ENCODE measurements around the gene NUDT15. TPM values are rescaled to one million over a fixed set of nuclear protein-coding genes. Genes with fewer than 3 reads are reported as not detected.

NUDT15 gene
- polyA plus RNA-seq, 1 donor from 2014 or later: 23.0 TPM

DNA sequence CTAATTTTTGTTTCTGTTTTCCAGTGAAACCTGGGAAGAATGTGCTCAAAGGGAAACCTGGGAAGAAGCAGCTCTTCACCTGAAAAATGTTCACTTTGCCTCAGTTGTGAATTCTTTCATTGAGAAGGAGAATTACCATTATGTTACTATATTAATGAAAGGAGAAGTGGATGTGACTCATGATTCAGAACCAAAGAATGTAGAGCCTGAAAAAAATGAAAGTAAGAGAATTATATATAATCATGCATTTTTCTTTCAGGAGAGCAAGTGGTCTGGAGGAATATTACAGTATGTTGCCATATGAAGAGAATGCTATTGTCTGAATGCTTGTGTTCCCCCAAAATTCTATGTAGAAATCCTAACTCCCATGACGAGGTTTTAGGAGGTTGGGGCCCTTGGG lies 3.4 kb downstream of the NUDT15 start:
- no peaks in the 10 kb centered on the region for H4K20me1 ChIP-seq (ENCODE audit: insufficient read depth)

DNA sequence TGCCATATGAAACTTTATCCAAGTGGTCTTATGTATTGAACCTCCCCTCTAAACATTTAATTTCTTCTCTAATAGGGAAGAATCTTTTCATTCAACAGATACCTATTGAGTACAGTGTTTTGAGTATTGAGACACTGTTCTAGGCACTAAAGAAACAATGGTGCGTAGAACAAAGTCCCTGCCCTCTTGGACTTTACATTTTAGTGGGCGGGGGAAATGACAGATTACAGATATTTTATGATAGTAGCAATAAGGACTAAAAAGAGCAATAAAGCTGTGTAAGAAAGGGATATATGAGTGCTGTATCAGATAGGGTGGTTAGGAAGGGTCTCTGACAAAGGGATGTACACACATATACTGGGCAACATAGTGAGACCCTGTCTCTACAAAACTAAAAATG lies 5.4 kb downstream of the NUDT15 start:
- peaks cover 5% of the 10 kb centered on the region for H3K79me2 ChIP-seq (replicated peaks; ENCODE audit: insufficient read depth, low read length)
- H3K9me3 ChIP-seq (ENCODE audit: low read length): no peaks in the 10 kb centered on the region
- no peak for TF ChIP-seq EP300 (conservative IDR thresholded peaks at IDR 0.05; ENCODE audit: poor library complexity, severe bottlenecking)
- no peak for TF ChIP-seq TAF1 (IDR thresholded peaks at IDR 0.05; ENCODE audit: low read depth)
- no peaks in the 10 kb centered on the region for H3K27me3 ChIP-seq (ENCODE audit: insufficient read depth, low read depth, low read length)
- no peaks in the 10 kb centered on the region for H4K20me1 ChIP-seq (ENCODE audit: insufficient read depth)
- H3K4me3 ChIP-seq (ENCODE audit: low read length): no peak overlapping the region
- no peak overlapping the region for H2AFZ ChIP-seq (ENCODE audit: low read depth, low read length)
- H3K9me2 ChIP-seq (ENCODE audit: insufficient read depth, low read length): no peaks in the 10 kb centered on the region
- H3K27ac ChIP-seq (ENCODE audit: low read length): no peak overlapping the region
- no peak overlapping the region for H3K4me2 ChIP-seq (ENCODE audit: low read length)
- H3K9ac ChIP-seq (ENCODE audit: low read length): no peak overlapping the region
- H3F3A ChIP-seq (ENCODE audit: insufficient read depth, low read length, poor library complexity, severe bottlenecking): peaks cover 3% of the 10 kb centered on the region
- H3K36me3 ChIP-seq (ENCODE audit: insufficient read depth, low read length): no peaks in the 10 kb centered on the region

More for the DNA sequence above, 3.4 kb downstream of the NUDT15 start:
- Histone ChIP-seq H3K4me3 (ENCODE audit: low read length) (no peak overlapping the region), H3K4me2 (ENCODE audit: low read length) (no peak overlapping the region), H2AFZ (ENCODE audit: low read depth, low read length) (no peak overlapping the region), H3K9me2 (ENCODE audit: insufficient read depth, low read length) (no peaks in the 10 kb centered on the region), H3K36me3 (ENCODE audit: insufficient read depth, low read length) (no peaks in the 10 kb centered on the region), H3K9ac (ENCODE audit: low read length) (no peak overlapping the region), H3K27me3 (ENCODE audit: insufficient read depth, low read depth, low read length) (no peaks in the 10 kb centered on the region), H3K79me2 (replicated peaks; ENCODE audit: insufficient read depth, low read length) (peaks cover 5% of the 10 kb centered on the region), H3K27ac (ENCODE audit: low read length) (no peak overlapping the region), H3F3A (ENCODE audit: insufficient read depth, low read length, poor library complexity, severe bottlenecking) (peaks cover 3% of the 10 kb centered on the region), H3K9me3 (ENCODE audit: low read length) (no peaks in the 10 kb centered on the region)
- no peak for TF ChIP-seq MXI1 (conservative IDR thresholded peaks at IDR 0.05; ENCODE audit: poor library complexity, severe bottlenecking)

DNA sequence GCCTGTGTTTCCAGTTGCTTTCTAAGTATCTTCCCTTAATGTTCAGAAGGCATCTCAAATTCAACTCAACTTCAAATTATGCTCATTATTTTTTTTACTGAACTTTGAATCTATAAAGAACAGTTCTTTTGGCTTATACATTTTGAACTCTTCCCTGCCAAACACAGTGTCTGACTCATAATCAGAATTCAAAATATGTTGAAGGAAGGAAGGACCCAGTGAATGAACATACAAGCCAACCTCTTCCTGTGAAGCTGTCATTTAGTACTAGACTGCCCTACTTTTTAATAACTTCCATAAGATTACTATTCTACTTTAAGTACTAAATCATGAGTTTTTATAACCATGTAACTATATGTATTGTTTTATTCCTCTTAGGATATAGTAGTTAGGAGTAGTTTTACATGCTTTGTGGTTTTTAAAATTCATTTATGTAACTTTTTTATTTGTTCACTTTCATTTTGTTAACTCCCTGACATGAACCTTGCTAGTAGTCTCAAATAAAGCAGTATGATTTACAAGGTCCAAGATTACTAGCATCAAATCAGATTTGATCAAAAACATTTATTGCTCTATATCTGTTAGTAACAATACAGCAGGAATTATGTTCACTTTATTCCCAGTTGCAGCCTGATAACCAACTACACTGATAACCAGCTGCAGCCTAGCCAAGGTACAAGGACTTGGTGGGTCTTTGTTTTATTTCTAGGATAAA lies 6.4 kb downstream of the NUDT15 start:
- Histone ChIP-seq H3K9ac (ENCODE audit: low read length) (no peak overlapping the region), H3K9me2 (ENCODE audit: insufficient read depth, low read length) (no peaks in the 10 kb centered on the region), H3K79me2 (replicated peaks; ENCODE audit: insufficient read depth, low read length) (no peaks in the 10 kb centered on the region), H3K4me3 (ENCODE audit: low read length) (no peak overlapping the region), H3F3A (ENCODE audit: insufficient read depth, low read length, poor library complexity, severe bottlenecking) (no peaks in the 10 kb centered on the region), H3K36me3 (ENCODE audit: insufficient read depth, low read length) (no peaks in the 10 kb centered on the region), H3K9me3 (ENCODE audit: low read length) (no peaks in the 10 kb centered on the region), H2AFZ (ENCODE audit: low read depth, low read length) (no peak overlapping the region), H3K27me3 (ENCODE audit: insufficient read depth, low read depth, low read length) (no peaks in the 10 kb centered on the region), H4K20me1 (ENCODE audit: insufficient read depth) (no peaks in the 10 kb centered on the region), H3K27ac (ENCODE audit: low read length) (no peak overlapping the region), H3K4me2 (ENCODE audit: low read length) (no peak overlapping the region)
- TF ChIP-seq MXI1 (conservative IDR thresholded peaks at IDR 0.05; ENCODE audit: poor library complexity, severe bottlenecking): no peak
- TF ChIP-seq TAF1 (IDR thresholded peaks at IDR 0.05; ENCODE audit: low read depth): no peak
- TF ChIP-seq RAD21 (conservative IDR thresholded peaks at IDR 0.05): no peak
- TF ChIP-seq, protein P1, sequence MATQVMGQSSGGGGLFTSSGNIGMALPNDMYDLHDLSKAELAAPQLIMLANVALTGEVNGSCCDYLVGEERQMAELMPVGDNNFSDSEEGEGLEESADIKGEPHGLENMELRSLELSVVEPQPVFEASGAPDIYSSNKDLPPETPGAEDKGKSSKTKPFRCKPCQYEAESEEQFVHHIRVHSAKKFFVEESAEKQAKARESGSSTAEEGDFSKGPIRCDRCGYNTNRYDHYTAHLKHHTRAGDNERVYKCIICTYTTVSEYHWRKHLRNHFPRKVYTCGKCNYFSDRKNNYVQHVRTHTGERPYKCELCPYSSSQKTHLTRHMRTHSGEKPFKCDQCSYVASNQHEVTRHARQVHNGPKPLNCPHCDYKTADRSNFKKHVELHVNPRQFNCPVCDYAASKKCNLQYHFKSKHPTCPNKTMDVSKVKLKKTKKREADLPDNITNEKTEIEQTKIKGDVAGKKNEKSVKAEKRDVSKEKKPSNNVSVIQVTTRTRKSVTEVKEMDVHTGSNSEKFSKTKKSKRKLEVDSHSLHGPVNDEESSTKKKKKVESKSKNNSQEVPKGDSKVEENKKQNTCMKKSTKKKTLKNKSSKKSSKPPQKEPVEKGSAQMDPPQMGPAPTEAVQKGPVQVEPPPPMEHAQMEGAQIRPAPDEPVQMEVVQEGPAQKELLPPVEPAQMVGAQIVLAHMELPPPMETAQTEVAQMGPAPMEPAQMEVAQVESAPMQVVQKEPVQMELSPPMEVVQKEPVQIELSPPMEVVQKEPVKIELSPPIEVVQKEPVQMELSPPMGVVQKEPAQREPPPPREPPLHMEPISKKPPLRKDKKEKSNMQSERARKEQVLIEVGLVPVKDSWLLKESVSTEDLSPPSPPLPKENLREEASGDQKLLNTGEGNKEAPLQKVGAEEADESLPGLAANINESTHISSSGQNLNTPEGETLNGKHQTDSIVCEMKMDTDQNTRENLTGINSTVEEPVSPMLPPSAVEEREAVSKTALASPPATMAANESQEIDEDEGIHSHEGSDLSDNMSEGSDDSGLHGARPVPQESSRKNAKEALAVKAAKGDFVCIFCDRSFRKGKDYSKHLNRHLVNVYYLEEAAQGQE (IDR thresholded peaks at IDR 0.05; ENCODE audit: borderline replicate concordance): no peak
- TF ChIP-seq POLR2AphosphoS5 (IDR thresholded peaks at IDR 0.05): no peak
- TF ChIP-seq, protein P2, sequence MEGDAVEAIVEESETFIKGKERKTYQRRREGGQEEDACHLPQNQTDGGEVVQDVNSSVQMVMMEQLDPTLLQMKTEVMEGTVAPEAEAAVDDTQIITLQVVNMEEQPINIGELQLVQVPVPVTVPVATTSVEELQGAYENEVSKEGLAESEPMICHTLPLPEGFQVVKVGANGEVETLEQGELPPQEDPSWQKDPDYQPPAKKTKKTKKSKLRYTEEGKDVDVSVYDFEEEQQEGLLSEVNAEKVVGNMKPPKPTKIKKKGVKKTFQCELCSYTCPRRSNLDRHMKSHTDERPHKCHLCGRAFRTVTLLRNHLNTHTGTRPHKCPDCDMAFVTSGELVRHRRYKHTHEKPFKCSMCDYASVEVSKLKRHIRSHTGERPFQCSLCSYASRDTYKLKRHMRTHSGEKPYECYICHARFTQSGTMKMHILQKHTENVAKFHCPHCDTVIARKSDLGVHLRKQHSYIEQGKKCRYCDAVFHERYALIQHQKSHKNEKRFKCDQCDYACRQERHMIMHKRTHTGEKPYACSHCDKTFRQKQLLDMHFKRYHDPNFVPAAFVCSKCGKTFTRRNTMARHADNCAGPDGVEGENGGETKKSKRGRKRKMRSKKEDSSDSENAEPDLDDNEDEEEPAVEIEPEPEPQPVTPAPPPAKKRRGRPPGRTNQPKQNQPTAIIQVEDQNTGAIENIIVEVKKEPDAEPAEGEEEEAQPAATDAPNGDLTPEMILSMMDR (IDR thresholded peaks at IDR 0.05; ENCODE audit: poor library complexity, severe bottlenecking): no peak
- TF ChIP-seq EP300 (conservative IDR thresholded peaks at IDR 0.05; ENCODE audit: poor library complexity, severe bottlenecking): no peak
- TF ChIP-seq EZH2 (IDR thresholded peaks at IDR 0.05; ENCODE audit: borderline replicate concordance, insufficient read depth, low read length, poor library complexity, severe bottlenecking): no peak
- TF ChIP-seq SMC3 (conservative IDR thresholded peaks at IDR 0.05; ENCODE audit: poor library complexity): no peak
